Suprapubic skin (tissue), 4 donors: ENCODE results near the gene PHF23. TPM values are rescaled to one million over a fixed set of nuclear protein-coding genes. Genes with fewer than 3 reads are reported as not detected.
A peak's percentile ranks its signal among the peaks of the same experiment; 100 is the strongest.

Experiments used
- DNase-seq, 2 donors: peaks; one replicate each; pipeline ENCODE4 v3.0.0-alpha.2; 2019; ENCODE audit warnings: low spot score in 2 of 2
- H3K27ac ChIP-seq: fragments of 200-600 bp; sonication (generic); one replicate; pipeline ENCODE4 v1.5.1; 2019
- H3K27me3 ChIP-seq: fragments of 200-600 bp; sonication (generic); one replicate; pipeline ENCODE4 v1.5.1; 2019
- H3K36me3 ChIP-seq: fragments of 200-600 bp; sonication (generic); one replicate; pipeline ENCODE4 v1.5.1; 2019
- H3K4me1 ChIP-seq: fragments of 200-600 bp; sonication (generic); one replicate; pipeline ENCODE4 v1.5.1; 2019
- H3K4me3 ChIP-seq: fragments of 200-600 bp; sonication (generic); one replicate; pipeline ENCODE4 v1.5.1; 2019; ENCODE audit warnings: mild to moderate bottlenecking
- H3K9me3 ChIP-seq: fragments of 200-600 bp; sonication (generic); one replicate; pipeline ENCODE4 v1.5.1; 2019
- EP300 ChIP-seq: sonication (generic); formaldehyde crosslinking; IDR thresholded peaks from one replicate; pipeline ENCODE4 v1.6.1; 2017; ENCODE audit warnings: antibody characterized with exemption
- POLR2A ChIP-seq, 2 donors: fragments of 450-650 bp; IDR thresholded peaks; one replicate each; pipeline ENCODE4 v1.6.1; 2017; ENCODE audit warnings: antibody characterized with exemption in 2 of 2, mild to moderate bottlenecking in 2 of 2, moderate library complexity in 2 of 2
- POLR2AphosphoS5 ChIP-seq, 3 donors: sonication (generic); formaldehyde crosslinking; IDR thresholded peaks; one replicate each; pipeline ENCODE4 v1.6.1; 2017; ENCODE audit warnings: antibody characterized with exemption in 3 of 3
- WGBS: methylation state at CpG from one replicate; pipeline ENCODE4 v1.1.5; 2018; 5-methylcytosine and 5-hydroxymethylcytosine counted together
- total RNA-seq, 4 donors: library from RNA; depleted of rRNA; stranded (reverse); fragments of >200 nt; gene quantifications; one replicate each; pipeline ENCODE4 v1.1.0, GENCODE V29; 2016
- TF ChIP-seq, protein P1 (sequence below), 2 donors: fragments of 200-600 bp in 1 of 2; fragments of 450-650 bp in 1 of 2; sonication (generic) in 1 of 2; IDR thresholded peaks; one replicate each; pipeline ENCODE4 v1.5.1; 2016 to 2019; ENCODE audit warnings: antibody characterized with exemption in 2 of 2, mild to moderate bottlenecking in 1 of 2, moderate library complexity in 1 of 2

The PHF23 gene
- total RNA-seq, 4 donors from 2014 or later, result 19.0 to 35.0 (median 29.1) TPM

- no peak for DNase-seq
- H3K36me3 ChIP-seq, result peaks cover 9% of the 10 kb centered on the region
- no peak for TF ChIP-seq POLR2AphosphoS5 (IDR thresholded peaks at IDR 0.05)
- no peak for TF ChIP-seq EP300
- no peak for TF ChIP-seq POLR2A (IDR thresholded peaks at IDR 0.05)
- TF ChIP-seq, protein P1, sequence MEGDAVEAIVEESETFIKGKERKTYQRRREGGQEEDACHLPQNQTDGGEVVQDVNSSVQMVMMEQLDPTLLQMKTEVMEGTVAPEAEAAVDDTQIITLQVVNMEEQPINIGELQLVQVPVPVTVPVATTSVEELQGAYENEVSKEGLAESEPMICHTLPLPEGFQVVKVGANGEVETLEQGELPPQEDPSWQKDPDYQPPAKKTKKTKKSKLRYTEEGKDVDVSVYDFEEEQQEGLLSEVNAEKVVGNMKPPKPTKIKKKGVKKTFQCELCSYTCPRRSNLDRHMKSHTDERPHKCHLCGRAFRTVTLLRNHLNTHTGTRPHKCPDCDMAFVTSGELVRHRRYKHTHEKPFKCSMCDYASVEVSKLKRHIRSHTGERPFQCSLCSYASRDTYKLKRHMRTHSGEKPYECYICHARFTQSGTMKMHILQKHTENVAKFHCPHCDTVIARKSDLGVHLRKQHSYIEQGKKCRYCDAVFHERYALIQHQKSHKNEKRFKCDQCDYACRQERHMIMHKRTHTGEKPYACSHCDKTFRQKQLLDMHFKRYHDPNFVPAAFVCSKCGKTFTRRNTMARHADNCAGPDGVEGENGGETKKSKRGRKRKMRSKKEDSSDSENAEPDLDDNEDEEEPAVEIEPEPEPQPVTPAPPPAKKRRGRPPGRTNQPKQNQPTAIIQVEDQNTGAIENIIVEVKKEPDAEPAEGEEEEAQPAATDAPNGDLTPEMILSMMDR (IDR thresholded peaks at IDR 0.05), result no peak
- H3K4me1 ChIP-seq, result peaks cover 60% of the 10 kb centered on the region
- H3K27ac ChIP-seq, result peak overlapping the region; percentile 95
- peak overlapping the region; percentile 97 for H3K4me3 ChIP-seq
- H3K9me3 ChIP-seq, result no peaks in the 10 kb centered on the region
- H3K27me3 ChIP-seq, result no peaks in the 10 kb centered on the region
- 1% methylated on average over 34 of the region's 39 CpGs for WGBS
These were observed 702 bp downstream of the PHF23 start for GRCh38 chr17:7238420-7239090.

DNA sequence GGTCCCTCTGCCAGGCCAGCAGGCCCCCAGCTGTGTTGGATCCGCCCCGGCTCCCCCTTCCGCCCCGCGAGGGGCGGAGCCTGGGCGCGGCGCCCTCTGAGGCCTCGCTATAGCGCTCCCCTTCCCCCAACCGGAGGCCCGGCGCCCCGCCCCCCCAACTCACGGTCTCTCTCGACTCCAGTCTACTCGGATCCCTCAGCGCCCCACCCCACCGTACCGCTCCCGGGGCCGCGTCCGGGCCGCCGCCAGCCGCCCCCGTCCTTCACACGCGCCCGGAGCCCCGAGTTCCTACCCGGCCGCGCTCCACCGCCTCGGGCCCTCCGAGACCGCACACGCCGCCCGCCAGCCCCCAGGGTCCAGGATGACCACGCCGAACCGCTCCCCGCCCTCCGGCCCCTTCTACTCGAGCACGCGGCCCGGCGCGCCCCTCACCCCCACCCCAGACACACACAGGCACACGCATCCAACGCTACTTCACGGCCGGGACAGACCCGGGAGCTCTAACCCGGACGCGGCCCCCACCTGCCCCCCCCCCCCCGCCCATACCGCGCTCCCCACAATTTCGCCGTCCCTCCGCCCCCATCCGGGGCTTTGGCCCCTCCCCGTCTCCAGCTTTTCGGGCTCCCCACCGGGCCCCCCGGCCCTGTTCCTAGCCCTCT, 1.4 kb downstream of the PHF23 start:
- no peak for TF ChIP-seq EP300
- TF ChIP-seq POLR2AphosphoS5 (IDR thresholded peaks at IDR 0.05), result no peak
- TF ChIP-seq, protein P1 (IDR thresholded peaks at IDR 0.05), result no peak
- no peak for TF ChIP-seq POLR2A (IDR thresholded peaks at IDR 0.05)
- no peaks in the 10 kb centered on the region for H3K9me3 ChIP-seq
- DNase-seq, result peak; percentile 88 to 90
- H3K27ac ChIP-seq, result peak overlapping the region; percentile 95
- peaks cover 62% of the 10 kb centered on the region for H3K4me1 ChIP-seq
- peaks cover 9% of the 10 kb centered on the region for H3K36me3 ChIP-seq
- H3K27me3 ChIP-seq, result no peaks in the 10 kb centered on the region
- peak overlapping the region; percentile 97 for H3K4me3 ChIP-seq
- WGBS, result under 1% methylated on average over 17 of the region's 73 CpGs

GRCh38 chr17:7237266-7237760, 1.9 kb downstream of the PHF23 start:
- DNase-seq, result peak in 1 of 2 donors; percentile 72
- WGBS, result 19% methylated on average over 6 of the region's 6 CpGs
- no peaks in the 10 kb centered on the region for H3K9me3 ChIP-seq
- peaks cover 9% of the 10 kb centered on the region for H3K36me3 ChIP-seq
- H3K4me1 ChIP-seq, result peaks cover 68% of the 10 kb centered on the region
- no peaks in the 10 kb centered on the region for H3K27me3 ChIP-seq
- peak overlapping the region; percentile 97 for H3K4me3 ChIP-seq
- no peak for TF ChIP-seq EP300
- TF ChIP-seq, protein P1 (IDR thresholded peaks at IDR 0.05), result no peak
- no peak for TF ChIP-seq POLR2A (IDR thresholded peaks at IDR 0.05)
- TF ChIP-seq POLR2AphosphoS5 (IDR thresholded peaks at IDR 0.05), result no peak
- H3K27ac ChIP-seq, result peak overlapping the region; percentile 95

- Histone ChIP-seq H3K4me3 (no peak overlapping the region), H3K4me1 (peaks cover 73% of the 10 kb centered on the region)
- 83% methylated on average over 6 of the region's 6 CpGs for WGBS
These were observed 2.4 kb downstream of the PHF23 start for GRCh38 chr17:7236808-7237207.

More at GRCh38 chr17:7236808-7237207, 2.4 kb downstream of the PHF23 start:
- Histone ChIP-seq H3K27me3 (no peaks in the 10 kb centered on the region), H3K27ac (peak overlapping the region; percentile 95), H3K9me3 (no peaks in the 10 kb centered on the region), H3K36me3 (peaks cover 9% of the 10 kb centered on the region)
- TF ChIP-seq POLR2AphosphoS5 (IDR thresholded peaks at IDR 0.05) (no peak), POLR2A (IDR thresholded peaks at IDR 0.05) (no peak), EP300 (no peak)
- TF ChIP-seq, protein P1 (IDR thresholded peaks at IDR 0.05), result no peak
- no peak for DNase-seq
